Chondrocyte (in vitro differentiated cells): ENCODE measurements around the gene GRM8. TPM values are rescaled to one million over a fixed set of nuclear protein-coding genes. Genes with fewer than 3 reads are reported as not detected.

ENCODE experiments used
- DNase-seq: peaks from one replicate; pipeline ENCODE4 v3.0.0; 2021; ENCODE audit warnings: mixed read lengths, low spot score
- H3K27ac Mint-ChIP-seq: one replicate; pipeline ENCODE4 v1.8.0; 2021; ENCODE audit warnings: mild to moderate bottlenecking, moderate library complexity, mixed read lengths; ENCODE audit not compliant: unreplicated experiment
- H3K27me3 Mint-ChIP-seq: 2 replicates; pipeline ENCODE4 v1.8.0; 2021; ENCODE audit warnings: low read depth, mixed read lengths
- H3K36me3 Mint-ChIP-seq: 2 replicates; pipeline ENCODE4 v1.8.0; 2021; ENCODE audit warnings: low read depth, mixed read lengths
- H3K4me1 Mint-ChIP-seq: 2 replicates; pipeline ENCODE4 v1.8.0; 2021; ENCODE audit warnings: low read depth, mild to moderate bottlenecking, mixed read lengths
- H3K4me3 Mint-ChIP-seq: one replicate; pipeline ENCODE4 v1.8.0; 2021; ENCODE audit warnings: mild to moderate bottlenecking, moderate library complexity, mixed read lengths; ENCODE audit not compliant: unreplicated experiment
- H3K9me3 Mint-ChIP-seq: 2 replicates; pipeline ENCODE4 v1.8.0; 2021; ENCODE audit warnings: low read depth, mixed read lengths
- CTCF ChIP-seq: fragments of 200-600 bp; sonication (generic); IDR thresholded peaks from 2 replicates; pipeline ENCODE4 v1.5.0; 2021; ENCODE audit warnings: antibody characterized with exemption, mild to moderate bottlenecking, moderate library complexity
- total RNA-seq: library from RNA; stranded (reverse); gene quantifications from 3 replicates; pipeline ENCODE4 v1.2.1, GENCODE V29; 2021

GRM8 gene
- total RNA-seq, 1 donor from 2014 or later, result not detected

- H3K4me1 Mint-ChIP-seq, result no peaks in the 10 kb centered on the region
- H3K27ac Mint-ChIP-seq, result no peak overlapping the region
- no peak for DNase-seq
- no peaks in the 10 kb centered on the region for H3K36me3 Mint-ChIP-seq
- no peak overlapping the region for H3K4me3 Mint-ChIP-seq
- H3K27me3 Mint-ChIP-seq, result no peaks in the 10 kb centered on the region
- no peak for TF ChIP-seq CTCF
- H3K9me3 Mint-ChIP-seq, result peaks cover 2% of the 10 kb centered on the region
Observed at GRCh38 chr7:127081539-127081938, 171.2 kb downstream of the GRM8 start.

DNA sequence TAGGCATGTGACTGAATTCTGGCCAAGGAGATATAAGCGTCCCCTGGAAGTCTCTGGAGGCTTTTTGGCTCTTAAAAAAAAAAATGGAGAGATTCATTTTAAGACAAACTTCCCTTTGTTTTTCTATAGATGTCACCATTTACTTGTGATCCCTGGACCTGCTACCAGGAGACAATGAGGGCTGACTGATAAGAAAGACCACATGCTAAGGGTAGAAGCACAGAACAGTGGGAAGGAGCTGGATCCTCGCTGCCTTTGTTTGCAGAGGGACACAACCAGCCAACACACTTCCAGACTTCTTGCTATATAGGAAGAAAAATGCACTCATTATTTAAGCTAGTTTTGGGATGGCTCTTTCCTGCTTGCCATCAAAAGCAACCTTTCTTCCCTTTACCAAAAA, 172.2 kb downstream of the GRM8 start:
- Mint-ChIP-seq H3K4me3 (no peak overlapping the region), H3K36me3 (no peaks in the 10 kb centered on the region), H3K27me3 (no peaks in the 10 kb centered on the region), H3K4me1 (no peaks in the 10 kb centered on the region), H3K9me3 (peaks cover 2% of the 10 kb centered on the region), H3K27ac (no peak overlapping the region)
- no peak for TF ChIP-seq CTCF
- no peak for DNase-seq

GRCh38 chr7:127066974-127067373, 185.8 kb downstream of the GRM8 start:
- no peak for TF ChIP-seq CTCF
- Mint-ChIP-seq H3K36me3 (peaks cover 5% of the 10 kb centered on the region), H3K4me3 (no peak overlapping the region), H3K9me3 (peaks cover 17% of the 10 kb centered on the region), H3K4me1 (no peaks in the 10 kb centered on the region), H3K27ac (no peak overlapping the region), H3K27me3 (no peaks in the 10 kb centered on the region)
- no peak for DNase-seq

GRCh38 chr7:127059475-127059874, 193.3 kb downstream of the GRM8 start:
- Mint-ChIP-seq H3K9me3 (peaks cover 11% of the 10 kb centered on the region), H3K4me3 (no peak overlapping the region), H3K4me1 (no peaks in the 10 kb centered on the region), H3K36me3 (peaks cover 5% of the 10 kb centered on the region), H3K27me3 (no peaks in the 10 kb centered on the region), H3K27ac (no peak overlapping the region)
- no peak for DNase-seq
- TF ChIP-seq CTCF, result no peak

- no peaks in the 10 kb centered on the region for H3K9me3 Mint-ChIP-seq
- no peaks in the 10 kb centered on the region for H3K27me3 Mint-ChIP-seq
- H3K27ac Mint-ChIP-seq, result no peak overlapping the region
- H3K4me3 Mint-ChIP-seq, result no peak overlapping the region
- TF ChIP-seq CTCF, result no peak
- H3K36me3 Mint-ChIP-seq, result no peaks in the 10 kb centered on the region
- DNase-seq, result no peak
- no peaks in the 10 kb centered on the region for H3K4me1 Mint-ChIP-seq
Observed at GRCh38 chr7:127057918-127058317, 194.8 kb downstream of the GRM8 start.
